ENCODE data around the gene CGAS. TPM values are rescaled to one million over a fixed set of nuclear protein-coding genes. Genes with fewer than 3 reads are reported as not detected.
"Not testable (repeated sequence)": the region's sequence is repeated elsewhere in the genome, so short reads cannot be mapped to it uniquely, and the experiment has no call there.

The CGAS gene
- total RNA-seq, 1 experiment from 2014 or later, result 6.4 TPM

- CTCF ChIA-PET, H3K27ac Mint-ChIP-seq: not testable (repeated sequence)
These were observed 70.6 kb downstream of the CGAS start for GRCh38 chr6:73381531-73381930.

GRCh38 chr6:73377225-73377624, 74.9 kb downstream of the CGAS start:
- no peaks in the 10 kb centered on the region for H3K27me3 Mint-ChIP-seq (ENCODE audit: low read depth)
- no peaks in the 10 kb centered on the region for H3K4me1 Mint-ChIP-seq
- H3K9me3 Mint-ChIP-seq, result peaks cover 6% of the 10 kb centered on the region; the same call in 1 of the 2 replicates
- H3K4me3 Mint-ChIP-seq, result no peak overlapping the region
- no peak for TF ChIP-seq ZNF263 (CRISPR knock-in tag; IDR thresholded peaks at IDR 0.05; ENCODE audit: low read depth)
- TF ChIP-seq STAT6 (CRISPR knock-in tag; conservative IDR thresholded peaks at IDR 0.05; ENCODE audit: low read depth), result no peak
- no peak for TF ChIP-seq PREB (CRISPR knock-in tag; IDR thresholded peaks at IDR 0.05; ENCODE audit: borderline replicate concordance)
- TF ChIP-seq JUN (CRISPR knock-in tag; IDR thresholded peaks at IDR 0.05), result no peak
- TF ChIP-seq ZSCAN18 (CRISPR knock-in tag; IDR thresholded peaks at IDR 0.05), result no peak
- no peak for TF ChIP-seq ARID4B (CRISPR knock-in tag; IDR thresholded peaks at IDR 0.05; ENCODE audit: borderline replicate concordance)
- no peak for TF ChIP-seq GABPB1 (CRISPR knock-in tag; IDR thresholded peaks at IDR 0.05)
- TF ChIP-seq JAZF1 (CRISPR knock-in tag; IDR thresholded peaks at IDR 0.05), result no peak
- no peak for TF ChIP-seq ZNF416 (CRISPR knock-in tag; IDR thresholded peaks at IDR 0.05)
- no peak for TF ChIP-seq TEAD1 (CRISPR knock-in tag; IDR thresholded peaks at IDR 0.05)
- TF ChIP-seq ELF4 (CRISPR knock-in tag; IDR thresholded peaks at IDR 0.05; ENCODE audit: low read depth), result no peak
- TF ChIP-seq ATF6 (CRISPR knock-in tag; IDR thresholded peaks at IDR 0.05), result no peak
- no peak for TF ChIP-seq ESRRA (CRISPR knock-in tag; IDR thresholded peaks at IDR 0.05; ENCODE audit: borderline replicate concordance)
- no peak for TF ChIP-seq ATF1 (CRISPR knock-in tag; IDR thresholded peaks at IDR 0.05)
- no peaks in the 10 kb centered on the region for H3K36me3 Mint-ChIP-seq
- no peak for DNase-seq (ENCODE audit: low spot score)
- CTCF ChIA-PET, result interaction anchor here (1.5 to 2.0 kb wide), 2 partner anchors 12 to 16 kb away, joined by 5 to 8 read pairs; no protein-coding TSS in a partner anchor
- POLR2A ChIA-PET, result interaction anchor here (0.9 kb wide), 1 partner anchor 11 kb away, joined by 3 read pairs; no protein-coding TSS in a partner anchor
- ATAC-seq, result no peak
- no peak overlapping the region for H3K27ac Mint-ChIP-seq

More at GRCh38 chr6:73381531-73381930, 70.6 kb downstream of the CGAS start:
- H3K27me3 Mint-ChIP-seq (ENCODE audit: low read depth); H3K36me3 Mint-ChIP-seq; H3K4me1 Mint-ChIP-seq; DNase-seq (ENCODE audit: low spot score); H3K9me3 Mint-ChIP-seq; H3K4me3 Mint-ChIP-seq; ATAC-seq; POLR2A ChIA-PET: not testable (repeated sequence)
